NB4 (cell line): Measurements from ENCODE around the gene ANKRD12.

Source experiments
- CTCF ChIP-seq: IDR thresholded peaks from one replicate; pipeline ENCODE4 v1.5.1; 2012; ENCODE audit warnings: low read depth, low read length
- POLR2A ChIP-seq: IDR thresholded peaks from 2 replicates; pipeline ENCODE4 v1.6.1; 2011; ENCODE audit warnings: mild to moderate bottlenecking; ENCODE audit not compliant: insufficient read length; ENCODE audit errors: extremely low read depth

DNA sequence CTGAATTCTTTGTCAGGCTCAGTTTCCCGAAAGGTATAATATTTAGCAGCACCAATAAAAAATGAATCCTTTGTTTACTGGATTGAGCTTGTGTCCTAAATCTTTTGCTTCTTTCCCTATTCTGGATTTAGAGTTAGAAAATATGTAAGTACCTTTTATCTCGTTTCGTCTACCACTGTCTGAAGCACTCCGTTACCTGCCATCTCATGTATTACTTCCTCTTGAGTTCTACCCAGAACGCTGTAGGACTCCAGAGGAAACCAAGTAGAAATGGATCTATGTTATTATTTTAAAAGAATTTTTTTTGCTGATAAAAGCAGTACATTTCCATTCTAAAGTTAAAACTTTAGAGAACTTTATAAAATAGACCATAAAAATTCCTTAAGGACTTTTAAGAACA is 13.5 kb downstream of the ANKRD12 start:
- TF ChIP-seq CTCF (no peak), POLR2A (no peak)
